Measurements from ENCODE around the gene CHRNE. TPM values are rescaled to one million over a fixed set of nuclear protein-coding genes. Genes with fewer than 3 reads are reported as not detected.

The CHRNE gene
- polyA plus RNA-seq, 1 donor from 2014 or later, result 0.25 TPM

DNA sequence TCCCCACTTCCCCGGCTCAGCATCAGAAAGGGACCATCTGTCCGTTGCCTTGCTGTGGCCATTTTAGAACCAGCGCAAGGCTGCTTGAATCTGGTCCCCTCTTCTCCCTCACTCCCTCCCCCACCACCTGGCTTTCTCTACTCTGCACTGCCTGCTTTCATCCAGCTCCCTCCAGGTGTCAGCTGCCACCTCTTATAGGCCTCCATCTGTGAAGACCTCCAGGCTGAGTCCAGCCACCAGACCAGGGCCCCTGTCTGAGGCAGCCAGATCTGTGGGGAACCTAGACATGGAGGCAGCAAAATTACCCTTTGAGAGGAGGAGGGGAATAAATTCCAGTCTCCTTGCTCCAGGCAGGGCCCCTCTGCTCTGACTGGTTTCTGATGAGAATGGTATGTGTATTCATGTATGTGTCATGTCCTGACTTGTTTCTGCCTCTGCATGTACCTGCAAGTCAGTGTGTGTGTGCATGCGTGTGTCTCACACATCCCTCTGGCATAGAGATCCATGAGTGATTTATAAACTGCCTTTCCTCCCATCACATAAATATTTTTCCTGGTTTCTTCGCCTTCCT, 48.7 kb downstream of the CHRNE start:
- Histone ChIP-seq H3K27me3 (ENCODE audit: insufficient read depth, low read depth, low read length) (no peaks in the 10 kb centered on the region), H4K20me1 (ENCODE audit: insufficient read depth) (no peaks in the 10 kb centered on the region), H3K4me2 (ENCODE audit: low read length) (no peak overlapping the region), H3K27ac (ENCODE audit: low read length) (peak overlapping the region; percentile 65), H3K9me2 (ENCODE audit: insufficient read depth, low read length) (no peaks in the 10 kb centered on the region), H3K36me3 (ENCODE audit: insufficient read depth, low read length) (no peaks in the 10 kb centered on the region), H3K9me3 (ENCODE audit: low read length) (no peaks in the 10 kb centered on the region), H3K79me2 (replicated peaks; ENCODE audit: insufficient read depth, low read length) (no peaks in the 10 kb centered on the region), H3K9ac (ENCODE audit: low read length) (peak overlapping the region; percentile 13), H3F3A (ENCODE audit: insufficient read depth, low read length, poor library complexity, severe bottlenecking) (no peaks in the 10 kb centered on the region), H2AFZ (ENCODE audit: low read depth, low read length) (no peak overlapping the region), H3K4me3 (ENCODE audit: low read length) (no peak overlapping the region)
- TF ChIP-seq EZH2 (IDR thresholded peaks at IDR 0.05; ENCODE audit: borderline replicate concordance, insufficient read depth, low read length, poor library complexity, severe bottlenecking) (no peak), POLR2AphosphoS5 (IDR thresholded peaks at IDR 0.05) (peak; percentile 23)
- TF ChIP-seq, protein P1, sequence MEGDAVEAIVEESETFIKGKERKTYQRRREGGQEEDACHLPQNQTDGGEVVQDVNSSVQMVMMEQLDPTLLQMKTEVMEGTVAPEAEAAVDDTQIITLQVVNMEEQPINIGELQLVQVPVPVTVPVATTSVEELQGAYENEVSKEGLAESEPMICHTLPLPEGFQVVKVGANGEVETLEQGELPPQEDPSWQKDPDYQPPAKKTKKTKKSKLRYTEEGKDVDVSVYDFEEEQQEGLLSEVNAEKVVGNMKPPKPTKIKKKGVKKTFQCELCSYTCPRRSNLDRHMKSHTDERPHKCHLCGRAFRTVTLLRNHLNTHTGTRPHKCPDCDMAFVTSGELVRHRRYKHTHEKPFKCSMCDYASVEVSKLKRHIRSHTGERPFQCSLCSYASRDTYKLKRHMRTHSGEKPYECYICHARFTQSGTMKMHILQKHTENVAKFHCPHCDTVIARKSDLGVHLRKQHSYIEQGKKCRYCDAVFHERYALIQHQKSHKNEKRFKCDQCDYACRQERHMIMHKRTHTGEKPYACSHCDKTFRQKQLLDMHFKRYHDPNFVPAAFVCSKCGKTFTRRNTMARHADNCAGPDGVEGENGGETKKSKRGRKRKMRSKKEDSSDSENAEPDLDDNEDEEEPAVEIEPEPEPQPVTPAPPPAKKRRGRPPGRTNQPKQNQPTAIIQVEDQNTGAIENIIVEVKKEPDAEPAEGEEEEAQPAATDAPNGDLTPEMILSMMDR (IDR thresholded peaks at IDR 0.05; ENCODE audit: poor library complexity, severe bottlenecking), result no peak

DNA sequence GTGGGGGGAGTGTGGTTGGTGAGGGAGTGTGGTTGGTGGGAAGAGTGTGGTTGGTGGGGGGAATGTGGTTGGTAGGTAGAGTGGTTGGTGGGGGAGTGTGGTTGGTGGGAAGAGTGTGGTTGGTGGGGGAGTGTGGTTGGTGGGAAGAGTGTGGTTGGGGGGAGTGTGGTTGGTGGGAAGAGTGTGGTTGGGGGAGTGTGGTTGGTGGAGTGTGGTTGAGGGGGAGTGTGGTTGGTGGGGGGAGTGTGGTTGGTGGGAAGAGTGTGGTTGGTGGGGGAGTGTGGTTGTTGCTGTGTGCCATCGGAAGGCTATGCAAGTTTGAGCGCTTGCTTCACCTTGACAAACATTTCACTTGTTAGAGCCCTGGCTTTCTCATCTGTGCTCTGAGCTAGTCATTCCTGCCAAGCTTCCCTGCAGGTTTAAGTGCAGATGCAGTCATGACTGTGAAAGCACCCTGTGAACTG, 49.7 kb downstream of the CHRNE start:
- Histone ChIP-seq H4K20me1 (ENCODE audit: insufficient read depth) (no peaks in the 10 kb centered on the region), H3K27ac (ENCODE audit: low read length) (peak overlapping the region; percentile 65), H3K79me2 (replicated peaks; ENCODE audit: insufficient read depth, low read length) (no peaks in the 10 kb centered on the region), H3K4me2 (ENCODE audit: low read length) (no peak overlapping the region), H3K36me3 (ENCODE audit: insufficient read depth, low read length) (no peaks in the 10 kb centered on the region), H3K4me3 (ENCODE audit: low read length) (no peak overlapping the region), H3K9ac (ENCODE audit: low read length) (no peak overlapping the region), H3K9me3 (ENCODE audit: low read length) (no peaks in the 10 kb centered on the region), H3K9me2 (ENCODE audit: insufficient read depth, low read length) (no peaks in the 10 kb centered on the region), H3F3A (ENCODE audit: insufficient read depth, low read length, poor library complexity, severe bottlenecking) (no peaks in the 10 kb centered on the region), H3K27me3 (ENCODE audit: insufficient read depth, low read depth, low read length) (no peaks in the 10 kb centered on the region), H2AFZ (ENCODE audit: low read depth, low read length) (no peak overlapping the region)
- TF ChIP-seq, protein P2, sequence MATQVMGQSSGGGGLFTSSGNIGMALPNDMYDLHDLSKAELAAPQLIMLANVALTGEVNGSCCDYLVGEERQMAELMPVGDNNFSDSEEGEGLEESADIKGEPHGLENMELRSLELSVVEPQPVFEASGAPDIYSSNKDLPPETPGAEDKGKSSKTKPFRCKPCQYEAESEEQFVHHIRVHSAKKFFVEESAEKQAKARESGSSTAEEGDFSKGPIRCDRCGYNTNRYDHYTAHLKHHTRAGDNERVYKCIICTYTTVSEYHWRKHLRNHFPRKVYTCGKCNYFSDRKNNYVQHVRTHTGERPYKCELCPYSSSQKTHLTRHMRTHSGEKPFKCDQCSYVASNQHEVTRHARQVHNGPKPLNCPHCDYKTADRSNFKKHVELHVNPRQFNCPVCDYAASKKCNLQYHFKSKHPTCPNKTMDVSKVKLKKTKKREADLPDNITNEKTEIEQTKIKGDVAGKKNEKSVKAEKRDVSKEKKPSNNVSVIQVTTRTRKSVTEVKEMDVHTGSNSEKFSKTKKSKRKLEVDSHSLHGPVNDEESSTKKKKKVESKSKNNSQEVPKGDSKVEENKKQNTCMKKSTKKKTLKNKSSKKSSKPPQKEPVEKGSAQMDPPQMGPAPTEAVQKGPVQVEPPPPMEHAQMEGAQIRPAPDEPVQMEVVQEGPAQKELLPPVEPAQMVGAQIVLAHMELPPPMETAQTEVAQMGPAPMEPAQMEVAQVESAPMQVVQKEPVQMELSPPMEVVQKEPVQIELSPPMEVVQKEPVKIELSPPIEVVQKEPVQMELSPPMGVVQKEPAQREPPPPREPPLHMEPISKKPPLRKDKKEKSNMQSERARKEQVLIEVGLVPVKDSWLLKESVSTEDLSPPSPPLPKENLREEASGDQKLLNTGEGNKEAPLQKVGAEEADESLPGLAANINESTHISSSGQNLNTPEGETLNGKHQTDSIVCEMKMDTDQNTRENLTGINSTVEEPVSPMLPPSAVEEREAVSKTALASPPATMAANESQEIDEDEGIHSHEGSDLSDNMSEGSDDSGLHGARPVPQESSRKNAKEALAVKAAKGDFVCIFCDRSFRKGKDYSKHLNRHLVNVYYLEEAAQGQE (IDR thresholded peaks at IDR 0.05; ENCODE audit: borderline replicate concordance), result no peak
- TF ChIP-seq RAD21 (conservative IDR thresholded peaks at IDR 0.05), result no peak
- no peak for TF ChIP-seq EP300 (conservative IDR thresholded peaks at IDR 0.05; ENCODE audit: poor library complexity, severe bottlenecking)
- TF ChIP-seq TAF1 (IDR thresholded peaks at IDR 0.05; ENCODE audit: low read depth), result no peak
- no peak for TF ChIP-seq POLR2AphosphoS5 (IDR thresholded peaks at IDR 0.05)
- no peak for TF ChIP-seq EZH2 (IDR thresholded peaks at IDR 0.05; ENCODE audit: borderline replicate concordance, insufficient read depth, low read length, poor library complexity, severe bottlenecking)
- TF ChIP-seq MXI1 (conservative IDR thresholded peaks at IDR 0.05; ENCODE audit: poor library complexity, severe bottlenecking), result no peak
- TF ChIP-seq SMC3 (conservative IDR thresholded peaks at IDR 0.05; ENCODE audit: poor library complexity), result no peak
- TF ChIP-seq, protein P1 (IDR thresholded peaks at IDR 0.05; ENCODE audit: poor library complexity, severe bottlenecking), result no peak

Measured in neural cell (in vitro differentiated cells).